Testis (tissue), 3 donors: ENCODE measurements around the gene ELFN2. TPM values are rescaled to one million over a fixed set of nuclear protein-coding genes. Genes with fewer than 3 reads are reported as not detected.

ENCODE experiments used
- DNase-seq: peaks from one replicate; pipeline ENCODE4 v3.0.0-alpha.2; 2019
- H3K27ac ChIP-seq, 2 donors: fragments of 200-600 bp; sonication (generic); one replicate each; pipeline ENCODE4 v1.5.1; 2019
- H3K27me3 ChIP-seq: fragments of 200-600 bp; sonication (generic); one replicate; pipeline ENCODE4 v1.5.1; 2019
- H3K36me3 ChIP-seq: fragments of 200-600 bp; sonication (generic); one replicate; pipeline ENCODE4 v1.5.1; 2017; ENCODE audit warnings: low read depth; ENCODE audit errors: missing control alignments
- H3K4me1 ChIP-seq: fragments of 200-600 bp; sonication (generic); one replicate; pipeline ENCODE4 v1.5.1; 2019
- H3K4me3 ChIP-seq, 2 donors: fragments of 200-600 bp; sonication (generic); one replicate each; pipeline ENCODE4 v1.5.1; 2017 to 2019
- H3K9me3 ChIP-seq: fragments of 200-600 bp; sonication (generic); one replicate; pipeline ENCODE4 v1.5.1; 2017
- CTCF ChIP-seq, 3 experiments: fragments of 450-650 bp in 2 of 3; fragments of 200-600 bp in 1 of 3; sonication (generic) in 1 of 3; IDR thresholded peaks; one replicate each; pipeline ENCODE4 v1.5.1; 2016 to 2019; ENCODE audit warnings: antibody characterized with exemption in 3 of 3, mild to moderate bottlenecking in 2 of 3, moderate library complexity in 1 of 3
- POLR2A ChIP-seq: fragments of 450-650 bp; IDR thresholded peaks from one replicate; pipeline ENCODE4 v1.6.1; 2017; ENCODE audit warnings: antibody characterized with exemption, mild to moderate bottlenecking, moderate library complexity
- WGBS, 2 donors: methylation state at CpG; one replicate each; pipeline ENCODE4 v1.1.5; 2018; 5-methylcytosine and 5-hydroxymethylcytosine counted together
- intact Hi-C: fragments of 100-400 bp; cut with DNase I; formaldehyde crosslinking; loops from one replicate; pipeline ENCODE4 v1.15.1; 2023; ENCODE audit warnings: low total_unique reads
- polyA plus RNA-seq: library from polyadenylated mRNA; stranded (reverse); fragments of 350-450 nt; fragmentation: Illumina TruSeq; extraction: RNeasy Lipid Tissue Mini Kit (QIAGEN cat#74804); gene quantifications from one replicate; pipeline ENCODE4 v1.2.3, GENCODE V29; 2014; ENCODE audit warnings: low read depth, low replicate concordance; ENCODE audit not compliant: insufficient read depth
- total RNA-seq, 2 donors: library from RNA; depleted of rRNA; stranded (reverse); fragments of >200 nt; gene quantifications; one replicate each; pipeline ENCODE4 v1.2.3, GENCODE V29; 2016

The ELFN2 gene
- total and polyA plus RNA-seq, 3 donors from 2014 or later = 4.8 to 5.7 (median 5.3) TPM

- WGBS, 2 donors = 27 to 29% methylated on average over 13 of the region's 13 CpGs
- peak; percentile 42 for DNase-seq
- peaks cover 7% of the 10 kb centered on the region for H3K4me1 ChIP-seq
- no peaks in the 10 kb centered on the region for H3K27me3 ChIP-seq
- no peak for TF ChIP-seq CTCF (IDR thresholded peaks at IDR 0.05)
- H3K9me3 ChIP-seq = no peaks in the 10 kb centered on the region
- H3K36me3 ChIP-seq = no peaks in the 10 kb centered on the region
- H3K27ac ChIP-seq = no peak overlapping the region
- intact Hi-C loops = no loop called here
- no peak overlapping the region for H3K4me3 ChIP-seq
These were observed 81.3 kb downstream of the ELFN2 start for GRCh38 chr22:37345863-37346504.

DNA sequence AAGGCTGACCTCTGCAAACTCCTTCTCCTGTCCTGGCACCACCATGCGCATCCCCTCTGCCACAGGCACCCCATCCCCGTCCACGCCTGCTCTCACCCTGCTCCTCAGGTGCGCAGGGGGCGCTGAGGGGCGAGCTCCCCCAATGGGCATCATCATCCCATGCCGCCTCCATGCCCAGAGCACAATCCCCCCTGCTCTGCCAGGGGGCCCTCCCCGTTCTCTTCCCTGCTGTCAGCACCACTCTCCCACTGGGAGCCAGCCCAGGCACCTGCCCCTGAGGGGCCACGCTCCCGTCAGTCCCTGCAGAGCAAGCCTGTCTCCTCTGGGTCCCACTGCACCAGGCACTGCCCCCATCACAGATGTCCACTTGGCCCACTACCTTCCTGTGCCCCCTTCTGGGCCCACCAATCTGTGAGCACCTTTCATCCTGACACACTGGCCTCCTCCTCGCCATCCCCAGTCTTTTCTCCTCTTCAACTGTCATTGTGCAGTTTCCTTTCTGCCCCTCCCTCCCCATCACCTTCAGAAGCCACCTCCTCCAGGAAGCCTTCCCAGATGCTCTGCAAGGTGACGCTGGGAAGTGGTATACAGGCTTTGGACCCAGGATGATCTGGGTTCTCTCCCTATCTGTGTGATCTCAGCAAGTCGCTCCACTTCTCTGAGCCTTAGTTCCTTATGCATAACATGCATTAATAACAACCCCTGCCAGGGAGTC lies 82.4 kb downstream of the ELFN2 start:
- no peak overlapping the region for H3K4me3 ChIP-seq
- H3K4me1 ChIP-seq = peaks cover 7% of the 10 kb centered on the region
- TF ChIP-seq POLR2A = no peak
- TF ChIP-seq CTCF (IDR thresholded peaks at IDR 0.05) = no peak
- no peak for DNase-seq
- intact Hi-C loops = no loop called here
- WGBS, 2 donors = 78 to 95% methylated on average over 13 of the region's 13 CpGs
- no peaks in the 10 kb centered on the region for H3K27me3 ChIP-seq
- no peaks in the 10 kb centered on the region for H3K36me3 ChIP-seq
- H3K27ac ChIP-seq = no peak overlapping the region
- H3K9me3 ChIP-seq = no peaks in the 10 kb centered on the region

- no peak for DNase-seq
- Histone ChIP-seq H3K4me3 (no peak overlapping the region), H3K4me1 (peaks cover 7% of the 10 kb centered on the region), H3K9me3 (no peaks in the 10 kb centered on the region), H3K27ac (no peak overlapping the region), H3K27me3 (no peaks in the 10 kb centered on the region), H3K36me3 (no peaks in the 10 kb centered on the region)
- intact Hi-C loops = no loop called here
- TF ChIP-seq CTCF (IDR thresholded peaks at IDR 0.05) = no peak
- TF ChIP-seq POLR2A = no peak
- 77% methylated on average over 13 to 16 of the region's 17 CpGs for whole genome bisulfite sequencing, 2 donors
These were observed 83.2 kb downstream of the ELFN2 start for GRCh38 chr22:37343863-37344734.

GRCh38 chr22:37343348-37343747 lies 83.9 kb downstream of the ELFN2 start:
- WGBS, 2 donors = 75 to 82% methylated on average over 6 to 11 of the region's 11 CpGs
- intact Hi-C loops = no loop called here
- Histone ChIP-seq H3K4me1 (peaks cover 7% of the 10 kb centered on the region), H3K27ac (no peak overlapping the region), H3K27me3 (no peaks in the 10 kb centered on the region), H3K4me3 (no peak overlapping the region), H3K9me3 (no peaks in the 10 kb centered on the region), H3K36me3 (no peaks in the 10 kb centered on the region)
- TF ChIP-seq POLR2A (no peak), CTCF (IDR thresholded peaks at IDR 0.05) (no peak)
- no peak for DNase-seq
